HFFc6 (cell line): ENCODE data around the gene BIRC5. TPM values are rescaled to one million over a fixed set of nuclear protein-coding genes. Genes with fewer than 3 reads are reported as not detected.
"Not testable (repeated sequence)": the region's sequence is repeated elsewhere in the genome, so short reads cannot be mapped to it uniquely, and the experiment has no call there.

Source experiments
- DNase-seq: peaks from one replicate; pipeline ENCODE4 v3.0.0-alpha.2; 2018
- H3K27ac Mint-ChIP-seq: 2 replicates; pipeline ENCODE4 v1.8.0; 2020; ENCODE audit warnings: mild to moderate bottlenecking, mixed read lengths
- H3K27me3 Mint-ChIP-seq: 2 replicates; pipeline ENCODE4 v1.8.0; 2021; ENCODE audit warnings: mild to moderate bottlenecking, moderate library complexity, mixed read lengths; ENCODE audit not compliant: insufficient read depth
- H3K36me3 Mint-ChIP-seq: 2 replicates; pipeline ENCODE4 v1.8.0; 2021; ENCODE audit warnings: low read depth, mixed read lengths
- H3K4me1 Mint-ChIP-seq: 2 replicates; pipeline ENCODE4 v1.8.0; 2020; ENCODE audit warnings: low read depth, mixed read lengths
- H3K4me3 Mint-ChIP-seq: 2 replicates; pipeline ENCODE4 v1.8.0; 2020; ENCODE audit warnings: mild to moderate bottlenecking, moderate library complexity, mixed read lengths
- H3K9me3 Mint-ChIP-seq: 2 replicates; pipeline ENCODE4 v1.8.0; 2020; ENCODE audit warnings: mild to moderate bottlenecking, mixed read lengths
- total RNA-seq, 6 experiments: library from RNA; stranded (reverse); fragmentation: NEBNext Ultra II Directional; extraction: Animal tissue kit (Norgen Biotek cat#: 25700); gene quantifications; 2 replicates in 1 of 6; 3 replicates in 5 of 6; pipeline ENCODE4 v1.2.3, GENCODE V29; 2021
- TF ChIP-seq, protein P1 (sequence below): fragments of 200-600 bp; sonication (generic); IDR thresholded peaks from 2 replicates; pipeline ENCODE4 v1.5.0; 2021; ENCODE audit warnings: antibody characterized with exemption, mild to moderate bottlenecking

Gene BIRC5
- total RNA-seq, 6 experiments from 2014 or later, result 41.8 to 89.7 (median 83.3) TPM

DNA sequence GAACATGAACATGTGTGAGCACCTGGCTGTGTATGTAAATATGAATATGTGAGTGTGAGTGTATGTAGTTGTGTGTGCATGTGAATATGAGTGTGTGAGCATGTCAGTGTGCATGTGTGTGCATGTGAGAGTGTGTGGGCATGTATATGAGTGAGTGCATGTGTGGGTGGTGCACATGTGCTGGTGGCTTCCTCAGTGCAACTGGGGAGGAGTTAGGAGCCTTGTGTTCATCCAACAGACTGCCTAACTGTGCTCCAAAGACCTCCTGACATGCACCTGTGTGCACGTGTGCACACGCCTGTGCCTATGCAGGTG, 18.8 kb downstream of the BIRC5 start:
- TF ChIP-seq, protein P1, sequence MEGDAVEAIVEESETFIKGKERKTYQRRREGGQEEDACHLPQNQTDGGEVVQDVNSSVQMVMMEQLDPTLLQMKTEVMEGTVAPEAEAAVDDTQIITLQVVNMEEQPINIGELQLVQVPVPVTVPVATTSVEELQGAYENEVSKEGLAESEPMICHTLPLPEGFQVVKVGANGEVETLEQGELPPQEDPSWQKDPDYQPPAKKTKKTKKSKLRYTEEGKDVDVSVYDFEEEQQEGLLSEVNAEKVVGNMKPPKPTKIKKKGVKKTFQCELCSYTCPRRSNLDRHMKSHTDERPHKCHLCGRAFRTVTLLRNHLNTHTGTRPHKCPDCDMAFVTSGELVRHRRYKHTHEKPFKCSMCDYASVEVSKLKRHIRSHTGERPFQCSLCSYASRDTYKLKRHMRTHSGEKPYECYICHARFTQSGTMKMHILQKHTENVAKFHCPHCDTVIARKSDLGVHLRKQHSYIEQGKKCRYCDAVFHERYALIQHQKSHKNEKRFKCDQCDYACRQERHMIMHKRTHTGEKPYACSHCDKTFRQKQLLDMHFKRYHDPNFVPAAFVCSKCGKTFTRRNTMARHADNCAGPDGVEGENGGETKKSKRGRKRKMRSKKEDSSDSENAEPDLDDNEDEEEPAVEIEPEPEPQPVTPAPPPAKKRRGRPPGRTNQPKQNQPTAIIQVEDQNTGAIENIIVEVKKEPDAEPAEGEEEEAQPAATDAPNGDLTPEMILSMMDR, result no peak
- no peak for DNase-seq
- H3K9me3 Mint-ChIP-seq, result no peaks in the 10 kb centered on the region
- H3K27me3 Mint-ChIP-seq, result peaks cover 35% of the 10 kb centered on the region
- no peaks in the 10 kb centered on the region for H3K36me3 Mint-ChIP-seq
- no peak overlapping the region for H3K27ac Mint-ChIP-seq
- H3K4me3 Mint-ChIP-seq, result no peak overlapping the region
- no peaks in the 10 kb centered on the region for H3K4me1 Mint-ChIP-seq

DNA sequence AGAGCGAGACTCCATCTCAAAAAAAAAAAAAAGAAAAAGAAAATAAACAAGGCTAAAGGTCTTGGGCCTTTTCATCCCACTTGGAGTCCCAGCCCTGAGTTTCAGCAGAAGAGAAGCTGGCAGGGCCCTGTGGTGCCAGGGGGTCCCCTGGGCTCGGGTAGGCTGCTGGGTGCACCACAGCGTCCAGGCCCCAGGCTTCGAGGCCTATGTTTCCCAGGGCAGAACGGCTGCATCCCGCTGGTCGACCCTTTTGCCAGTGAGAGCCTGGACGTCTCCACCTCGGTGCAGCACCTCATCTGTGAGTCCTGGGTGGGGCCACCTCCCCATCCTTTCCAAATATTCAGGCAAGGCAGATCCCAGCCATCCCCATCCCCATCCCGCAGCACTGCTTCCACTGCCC, 19.6 kb downstream of the BIRC5 start:
- H3K36me3 Mint-ChIP-seq, result no peaks in the 10 kb centered on the region
- no peak overlapping the region for H3K27ac Mint-ChIP-seq
- TF ChIP-seq, protein P1, result no peak
- no peaks in the 10 kb centered on the region for H3K9me3 Mint-ChIP-seq
- no peaks in the 10 kb centered on the region for H3K4me1 Mint-ChIP-seq
- no peak overlapping the region for H3K4me3 Mint-ChIP-seq
- H3K27me3 Mint-ChIP-seq, result peaks cover 35% of the 10 kb centered on the region
- no peak for DNase-seq

DNA sequence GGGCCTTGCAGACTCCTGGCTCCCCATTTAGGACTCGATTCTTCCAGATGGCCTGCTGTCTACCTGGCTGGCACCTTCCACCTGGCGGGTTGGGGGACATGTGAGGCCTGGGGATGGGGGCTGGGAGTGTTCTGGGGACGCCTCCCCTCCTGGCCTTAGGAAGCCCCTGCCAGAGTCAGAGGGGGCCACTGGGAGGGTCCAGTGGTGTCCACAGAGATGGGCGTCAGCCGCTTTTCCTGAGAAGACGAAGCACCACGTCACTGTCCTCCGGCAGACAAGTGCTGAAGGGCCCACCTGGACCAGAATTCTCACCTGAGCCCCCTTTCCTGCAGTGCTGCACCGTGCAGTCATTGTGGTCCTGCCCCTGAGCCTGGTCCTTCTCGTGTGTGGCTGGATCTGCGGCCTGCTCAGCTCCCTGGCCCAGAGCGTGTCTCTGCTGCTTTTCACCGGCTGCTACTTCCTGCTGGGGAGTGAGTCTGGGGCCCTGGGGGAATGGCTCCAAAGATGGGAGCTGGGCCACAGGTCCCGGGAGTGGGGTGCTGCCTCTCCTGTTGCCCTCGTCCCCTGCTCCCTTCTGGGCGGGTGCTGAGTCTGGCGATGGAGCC, 20.3 kb downstream of the BIRC5 start:
- H3K36me3 Mint-ChIP-seq, result no peaks in the 10 kb centered on the region
- H3K9me3 Mint-ChIP-seq, result no peaks in the 10 kb centered on the region
- no peak overlapping the region for H3K27ac Mint-ChIP-seq
- H3K4me3 Mint-ChIP-seq, result no peak overlapping the region
- H3K4me1 Mint-ChIP-seq, result no peaks in the 10 kb centered on the region
- TF ChIP-seq, protein P1, result no peak
- DNase-seq, result no peak
- H3K27me3 Mint-ChIP-seq, result peaks cover 35% of the 10 kb centered on the region

DNA sequence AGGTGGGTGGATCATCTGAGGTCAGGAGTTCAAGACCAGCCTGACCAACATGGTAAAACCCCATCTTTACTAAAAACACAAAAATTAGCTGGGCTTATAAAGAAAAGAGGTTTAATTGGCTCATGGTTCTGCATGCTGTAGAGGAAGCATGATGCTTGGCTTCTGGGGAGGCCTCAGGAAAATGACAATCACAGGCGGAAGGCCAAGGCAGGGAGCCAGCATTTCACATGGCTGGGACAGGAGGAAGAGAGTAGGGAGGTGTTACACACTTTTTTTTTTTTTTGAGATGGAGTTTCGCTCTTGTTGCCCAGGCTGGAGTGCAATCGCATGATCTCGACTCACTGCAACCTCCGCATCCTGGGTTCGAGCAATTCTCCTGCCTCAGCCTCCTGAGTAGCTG, 21.0 kb downstream of the BIRC5 start:
- not testable (repeated sequence) for H3K4me3 Mint-ChIP-seq, H3K4me1 Mint-ChIP-seq, H3K27ac Mint-ChIP-seq, H3K9me3 Mint-ChIP-seq, DNase-seq, H3K36me3 Mint-ChIP-seq
- H3K27me3 Mint-ChIP-seq, result peaks cover 35% of the 10 kb centered on the region

DNA sequence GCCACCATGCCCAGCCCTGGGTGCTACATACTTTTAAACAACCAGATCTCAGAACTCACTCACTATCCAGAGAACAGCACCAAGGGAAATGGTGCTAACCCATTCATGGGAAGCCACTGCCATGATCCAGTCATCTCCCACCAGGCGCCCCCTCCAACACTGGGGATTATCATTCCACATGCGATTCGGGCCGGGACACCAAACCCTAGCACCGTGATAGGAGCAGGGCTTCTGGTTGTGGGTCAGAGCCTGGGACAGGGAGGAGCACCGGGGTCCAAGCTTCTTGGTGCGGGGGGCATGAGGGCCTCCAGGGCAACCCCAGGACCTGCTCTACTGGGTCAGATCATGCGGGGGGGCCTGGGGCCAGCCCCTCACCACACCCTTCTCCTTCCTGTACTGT, 21.8 kb downstream of the BIRC5 start:
- Mint-ChIP-seq H3K9me3 (no peaks in the 10 kb centered on the region), H3K36me3 (no peaks in the 10 kb centered on the region), H3K27me3 (peaks cover 30% of the 10 kb centered on the region), H3K27ac (no peak overlapping the region), H3K4me1 (no peaks in the 10 kb centered on the region), H3K4me3 (no peak overlapping the region)
- no peak for DNase-seq
- TF ChIP-seq, protein P1, result no peak

DNA sequence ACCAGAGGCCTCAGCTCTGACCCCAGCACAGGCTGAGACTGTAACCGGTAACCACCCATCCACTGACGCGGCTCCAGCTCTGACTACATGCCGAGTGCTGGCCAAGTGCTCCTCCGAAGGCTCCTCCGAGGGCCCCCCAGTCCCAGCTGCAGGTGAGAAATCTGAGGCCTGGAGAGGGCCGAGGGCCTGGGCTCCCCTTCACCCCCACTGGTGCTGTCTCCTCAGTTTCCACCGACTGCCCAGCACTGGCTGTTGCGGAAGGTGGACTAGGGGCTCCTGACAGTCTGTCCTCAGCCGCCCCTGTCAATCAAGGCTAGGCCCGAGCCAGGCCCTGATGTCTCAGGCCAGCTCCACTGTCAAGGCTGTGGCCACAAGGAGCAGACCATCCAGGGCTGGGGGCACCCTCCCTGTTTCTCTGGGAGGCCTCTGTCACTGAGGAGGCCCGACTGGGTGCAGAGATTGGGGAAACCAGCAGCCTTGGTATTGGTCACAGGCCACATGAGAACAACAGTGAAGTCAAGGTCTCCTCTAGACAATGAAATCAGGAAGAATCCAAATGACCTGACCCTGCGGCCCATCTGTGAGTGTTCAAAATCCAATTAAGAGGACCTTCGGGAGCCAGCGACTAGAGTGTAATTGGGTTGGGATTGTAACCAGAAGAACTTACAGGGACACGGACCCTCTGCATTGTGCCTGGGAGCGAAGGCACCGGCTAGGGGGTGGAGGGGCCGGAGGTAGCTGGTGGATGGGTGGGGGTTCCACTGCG, 22.5 kb downstream of the BIRC5 start:
- Mint-ChIP-seq H3K4me3 (no peak overlapping the region), H3K27ac (no peak overlapping the region), H3K36me3 (no peaks in the 10 kb centered on the region), H3K9me3 (no peaks in the 10 kb centered on the region), H3K27me3 (peaks cover 26% of the 10 kb centered on the region), H3K4me1 (no peaks in the 10 kb centered on the region)
- DNase-seq, result no peak
- TF ChIP-seq, protein P1, result no peak
